Measurements from ENCODE around the gene ADAP1.

Gene ADAP1

DNA sequence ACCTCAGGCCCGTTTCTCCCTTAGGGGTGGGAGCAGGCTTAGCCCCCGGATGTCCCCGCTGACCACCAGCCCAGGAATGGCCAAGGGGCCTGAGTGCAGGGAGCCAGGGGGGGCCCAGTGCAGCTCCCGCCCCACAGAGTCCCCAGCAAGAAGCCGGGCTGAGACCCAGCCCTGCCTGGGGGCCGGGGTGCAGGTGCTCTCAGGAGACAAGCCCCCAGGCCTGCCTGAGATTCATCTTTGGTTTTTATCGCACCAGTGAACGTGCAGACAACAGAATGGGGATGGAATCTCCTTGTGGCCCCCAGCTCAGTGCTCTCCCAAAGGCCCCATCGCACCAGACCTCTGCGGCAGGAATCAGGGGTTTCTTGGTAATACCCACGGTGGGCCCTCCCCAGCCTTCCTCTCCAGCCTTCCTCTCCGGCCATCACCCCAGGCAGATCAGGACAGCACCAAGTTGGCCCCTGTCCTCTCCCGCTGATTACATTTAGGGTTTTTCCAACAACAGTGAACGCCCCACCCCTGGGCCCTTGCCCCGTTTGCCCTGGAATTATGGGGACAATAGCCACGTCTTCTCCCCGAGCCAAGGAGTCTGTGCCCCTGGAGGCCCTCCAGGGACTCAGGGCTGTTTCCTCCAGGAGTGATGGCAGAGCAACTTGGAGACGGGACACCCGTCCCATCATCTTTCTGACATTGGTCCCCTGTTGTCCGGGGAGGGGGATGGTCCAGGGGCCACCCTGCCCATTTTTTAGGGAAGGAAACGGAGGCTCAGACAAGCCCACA lies 22.4 kb downstream of the ADAP1 start:
- no peak overlapping the region for H3K27ac ChIP-seq
- TF ChIP-seq, protein P1, sequence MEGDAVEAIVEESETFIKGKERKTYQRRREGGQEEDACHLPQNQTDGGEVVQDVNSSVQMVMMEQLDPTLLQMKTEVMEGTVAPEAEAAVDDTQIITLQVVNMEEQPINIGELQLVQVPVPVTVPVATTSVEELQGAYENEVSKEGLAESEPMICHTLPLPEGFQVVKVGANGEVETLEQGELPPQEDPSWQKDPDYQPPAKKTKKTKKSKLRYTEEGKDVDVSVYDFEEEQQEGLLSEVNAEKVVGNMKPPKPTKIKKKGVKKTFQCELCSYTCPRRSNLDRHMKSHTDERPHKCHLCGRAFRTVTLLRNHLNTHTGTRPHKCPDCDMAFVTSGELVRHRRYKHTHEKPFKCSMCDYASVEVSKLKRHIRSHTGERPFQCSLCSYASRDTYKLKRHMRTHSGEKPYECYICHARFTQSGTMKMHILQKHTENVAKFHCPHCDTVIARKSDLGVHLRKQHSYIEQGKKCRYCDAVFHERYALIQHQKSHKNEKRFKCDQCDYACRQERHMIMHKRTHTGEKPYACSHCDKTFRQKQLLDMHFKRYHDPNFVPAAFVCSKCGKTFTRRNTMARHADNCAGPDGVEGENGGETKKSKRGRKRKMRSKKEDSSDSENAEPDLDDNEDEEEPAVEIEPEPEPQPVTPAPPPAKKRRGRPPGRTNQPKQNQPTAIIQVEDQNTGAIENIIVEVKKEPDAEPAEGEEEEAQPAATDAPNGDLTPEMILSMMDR (conservative IDR thresholded peaks at IDR 0.05) = no peak

DNA sequence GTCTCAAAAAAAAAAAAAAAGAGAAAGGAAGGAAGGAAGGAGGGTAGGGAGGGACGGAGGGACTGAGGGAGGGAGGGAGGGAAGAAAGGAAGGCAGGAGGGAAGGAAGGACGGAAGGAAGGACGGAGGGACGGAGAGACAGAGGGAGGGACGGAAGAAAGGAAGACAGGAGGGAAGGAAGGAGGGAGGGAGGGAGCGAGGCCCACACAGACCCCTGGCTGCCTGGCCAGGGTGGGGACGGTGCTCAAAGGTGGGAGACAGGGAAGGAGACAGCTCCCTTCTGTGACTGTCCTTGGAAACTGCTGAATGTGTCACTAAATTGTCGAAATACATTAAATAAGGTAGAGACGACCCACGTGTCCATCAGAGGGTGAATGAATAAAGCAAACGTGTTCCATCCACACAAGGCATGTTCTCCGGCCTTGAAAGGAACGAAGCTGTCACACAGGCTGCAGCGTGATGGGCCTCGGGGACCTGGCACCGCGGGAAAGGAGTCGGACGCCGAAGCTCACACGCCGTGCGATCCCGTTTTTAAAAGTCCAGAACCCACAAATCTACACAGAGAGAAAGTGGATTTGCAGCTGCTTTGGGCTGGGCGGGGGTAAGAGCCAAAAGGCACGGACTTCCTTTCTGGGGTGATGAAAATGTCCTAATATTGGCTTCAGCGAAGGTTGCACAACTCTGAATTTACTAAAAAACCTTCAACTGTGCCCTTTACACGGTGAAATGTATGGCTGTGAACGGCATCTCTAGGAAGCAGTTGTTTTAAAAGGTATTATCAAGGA lies 23.3 kb downstream of the ADAP1 start:
- TF ChIP-seq, protein P1 (conservative IDR thresholded peaks at IDR 0.05) = no peak
- no peak overlapping the region for H3K27ac ChIP-seq

DNA sequence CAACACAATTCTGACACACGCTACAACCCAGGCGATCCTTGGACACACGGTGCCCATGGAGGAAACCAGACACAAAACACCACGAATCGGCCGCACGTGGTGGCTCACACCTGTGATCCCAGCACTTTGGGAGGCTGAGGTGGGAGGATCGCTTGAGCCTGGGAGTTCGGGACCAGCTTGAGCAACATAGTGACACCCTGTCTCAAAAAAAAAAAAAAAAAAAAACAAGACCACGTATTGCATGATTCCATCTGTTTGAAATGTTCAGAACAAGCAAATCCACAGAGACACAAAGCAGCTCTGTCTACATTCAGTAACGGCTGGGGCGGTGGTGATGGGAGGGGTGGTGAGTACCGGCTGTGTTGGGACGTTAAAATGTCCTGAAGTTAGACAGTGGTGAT lies 25.2 kb downstream of the ADAP1 start:
- H3K27ac ChIP-seq = no peak overlapping the region
- TF ChIP-seq, protein P1 (conservative IDR thresholded peaks at IDR 0.05) = no peak

DNA sequence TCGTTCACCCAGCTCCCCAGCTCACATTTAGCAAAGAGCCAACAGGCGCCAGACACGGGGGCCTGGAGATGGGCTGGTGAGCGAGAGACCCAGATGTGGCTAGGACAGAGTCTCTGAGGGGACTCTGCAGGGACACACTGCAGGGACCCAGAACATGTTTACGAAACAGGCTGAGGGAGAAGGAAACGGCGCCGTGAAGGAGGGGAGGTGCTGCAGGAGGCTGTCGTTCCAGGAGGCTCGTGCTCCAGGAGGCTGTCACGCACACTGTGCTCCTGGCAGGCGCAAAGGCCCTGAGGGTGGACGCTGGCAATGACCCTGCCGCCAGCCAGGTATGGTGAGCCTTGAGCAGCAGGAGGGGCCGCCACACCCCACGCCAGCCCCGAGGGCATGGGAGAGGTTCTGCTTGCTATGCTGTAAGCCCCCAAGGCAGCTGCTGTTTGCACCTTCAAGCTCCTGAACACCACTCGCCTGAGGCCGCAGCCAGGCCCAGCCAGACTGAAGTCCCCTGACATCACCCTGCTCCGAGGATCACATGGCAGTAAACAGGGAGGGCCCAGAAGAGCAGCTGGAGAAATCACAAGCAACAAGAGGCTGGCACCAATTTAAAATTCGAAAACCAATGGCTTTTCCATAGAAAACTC lies 27.3 kb downstream of the ADAP1 start:
- no peak overlapping the region for H3K27ac ChIP-seq
- TF ChIP-seq, protein P1 (conservative IDR thresholded peaks at IDR 0.05) = no peak

DNA sequence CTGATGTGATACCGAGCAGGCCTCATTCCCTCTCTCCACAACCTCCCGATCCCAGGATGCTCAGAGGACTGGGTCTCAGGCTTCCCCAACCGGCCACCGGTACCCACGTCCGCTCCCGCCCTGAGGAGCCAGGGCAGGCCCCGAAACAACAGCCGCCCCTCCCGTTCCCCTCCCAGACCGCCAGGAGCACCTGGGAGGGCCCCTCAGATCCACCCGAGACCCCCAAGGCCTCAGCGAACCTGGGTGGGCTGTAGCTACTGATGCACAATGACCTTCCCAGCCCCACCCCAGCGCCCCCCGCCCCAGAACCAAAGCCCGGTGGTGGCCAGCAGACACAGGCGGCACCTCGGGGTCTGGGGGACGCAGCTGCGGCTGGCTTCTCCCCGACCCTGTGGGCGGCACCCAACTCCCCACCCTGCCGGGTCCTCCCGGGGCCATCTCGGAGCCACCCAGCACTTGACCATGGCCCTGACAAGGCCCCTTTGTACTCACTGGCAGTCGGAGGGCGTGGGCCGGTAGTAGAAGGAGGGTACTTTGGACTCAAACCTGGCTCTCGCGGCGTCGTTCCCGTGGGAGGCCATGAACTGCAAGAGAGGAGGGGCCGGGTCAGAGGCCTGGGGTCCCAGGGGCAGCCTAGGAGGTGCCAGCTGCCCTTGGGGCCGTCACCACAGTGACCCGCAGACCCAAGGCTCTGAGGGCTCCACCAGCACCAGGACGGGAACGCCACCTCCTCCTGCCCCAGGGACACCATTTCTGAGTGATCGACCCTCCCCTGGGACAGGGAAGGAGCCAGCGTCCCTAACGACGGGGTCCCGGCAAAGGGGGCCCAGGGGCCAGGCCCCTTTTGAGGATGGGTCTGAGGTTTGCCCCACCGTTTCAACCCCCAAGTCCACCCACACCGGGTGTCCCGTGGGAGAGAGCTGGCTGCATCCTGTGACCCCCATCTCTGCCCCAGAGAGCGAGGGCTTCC lies 28.1 kb downstream of the ADAP1 start:
- no peak overlapping the region for H3K27ac ChIP-seq
- TF ChIP-seq, protein P1 (conservative IDR thresholded peaks at IDR 0.05) = no peak

DNA sequence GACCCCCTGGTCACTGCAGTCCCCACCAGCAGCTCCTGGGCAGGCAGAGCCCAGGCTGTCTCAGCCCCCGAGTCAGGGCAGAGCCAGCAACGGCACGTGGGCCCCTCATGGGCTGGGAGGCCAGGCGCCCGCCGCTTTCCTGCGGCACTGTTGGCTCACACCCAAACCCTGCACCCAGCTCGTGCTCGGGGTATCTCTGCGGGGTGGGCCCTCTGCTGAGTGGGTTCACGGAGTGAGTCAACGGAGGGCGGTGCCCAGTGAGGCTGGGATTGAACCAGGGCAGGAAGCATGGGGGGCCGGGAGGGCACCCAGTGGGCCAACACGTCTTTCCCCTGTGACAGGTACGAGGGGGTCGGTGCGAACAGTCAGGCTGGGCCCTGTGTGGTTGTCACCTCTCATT lies 28.9 kb downstream of the ADAP1 start:
- TF ChIP-seq, protein P1 (conservative IDR thresholded peaks at IDR 0.05) = no peak
- no peak overlapping the region for H3K27ac ChIP-seq

Measured in VCaP (cell line).